Mucosa of descending colon (tissue), 3 donors: ENCODE data around the gene RALGPS1. TPM values are rescaled to one million over a fixed set of nuclear protein-coding genes. Genes with fewer than 3 reads are reported as not detected.

Source experiments
- ATAC-seq: fragments of 200-7000 bp; cut with Tn5 transposase; one replicate; pipeline ENCODE4 v1.9.1; 2020; ENCODE audit warnings: mild to moderate bottlenecking, moderate library complexity
- DNase-seq, 3 donors: peaks; one replicate each; pipeline ENCODE4 v3.0.0-alpha.2; 2020
- H3K36me3 ChIP-seq: fragments of 200-600 bp; one replicate; pipeline ENCODE4 v1.8.0; 2021; ENCODE audit warnings: low read depth, mild to moderate bottlenecking
- H3K4me1 ChIP-seq: fragments of 200-600 bp; one replicate; pipeline ENCODE4 v1.8.0; 2021; ENCODE audit warnings: low read depth, mild to moderate bottlenecking
- H3K4me3 ChIP-seq: fragments of 200-600 bp; one replicate; pipeline ENCODE4 v1.8.0; 2021; ENCODE audit warnings: mild to moderate bottlenecking
- H3K9me3 ChIP-seq: fragments of 200-600 bp; one replicate; pipeline ENCODE4 v1.8.0; 2021; ENCODE audit warnings: mild to moderate bottlenecking
- intact Hi-C, 2 donors: fragments of 100-400 bp; cut with DNase I in 1 of 2; cut with micrococcal nuclease in 1 of 2; formaldehyde crosslinking; loops; one replicate each; pipeline versions ENCODE4 v1.11.0 to v1.11.1; 2022; cut with DNase I, micrococcal nuclease
- total RNA-seq, 3 donors: library from RNA; stranded (reverse); fragmentation: NEBNext Ultra II Directional in 2 of 3; extraction: Animal tissue kit (Norgen Biotek cat#: 25700) in 2 of 3; gene quantifications; one replicate each; pipeline versions ENCODE4 v1.2.1 to v1.2.4, GENCODE V29; 2021 to 2023
- TF ChIP-seq, protein P1 (sequence below): fragments of 200-600 bp; IDR thresholded peaks from one replicate; pipeline ENCODE4 v1.8.0; 2022; ENCODE audit warnings: antibody characterized with exemption, mild to moderate bottlenecking
- donor health status: DM: no; HTN: no; CAD: no; lungs with moderate emphysema.
- donor health status: DM: no; HTN: no; CAD: no.
- donor health status: DM: no; HTN: yes; CAD: no.

The RALGPS1 gene
- total RNA-seq, 3 donors from 2014 or later = 31.3 to 55.4 (median 32.1) TPM

DNA sequence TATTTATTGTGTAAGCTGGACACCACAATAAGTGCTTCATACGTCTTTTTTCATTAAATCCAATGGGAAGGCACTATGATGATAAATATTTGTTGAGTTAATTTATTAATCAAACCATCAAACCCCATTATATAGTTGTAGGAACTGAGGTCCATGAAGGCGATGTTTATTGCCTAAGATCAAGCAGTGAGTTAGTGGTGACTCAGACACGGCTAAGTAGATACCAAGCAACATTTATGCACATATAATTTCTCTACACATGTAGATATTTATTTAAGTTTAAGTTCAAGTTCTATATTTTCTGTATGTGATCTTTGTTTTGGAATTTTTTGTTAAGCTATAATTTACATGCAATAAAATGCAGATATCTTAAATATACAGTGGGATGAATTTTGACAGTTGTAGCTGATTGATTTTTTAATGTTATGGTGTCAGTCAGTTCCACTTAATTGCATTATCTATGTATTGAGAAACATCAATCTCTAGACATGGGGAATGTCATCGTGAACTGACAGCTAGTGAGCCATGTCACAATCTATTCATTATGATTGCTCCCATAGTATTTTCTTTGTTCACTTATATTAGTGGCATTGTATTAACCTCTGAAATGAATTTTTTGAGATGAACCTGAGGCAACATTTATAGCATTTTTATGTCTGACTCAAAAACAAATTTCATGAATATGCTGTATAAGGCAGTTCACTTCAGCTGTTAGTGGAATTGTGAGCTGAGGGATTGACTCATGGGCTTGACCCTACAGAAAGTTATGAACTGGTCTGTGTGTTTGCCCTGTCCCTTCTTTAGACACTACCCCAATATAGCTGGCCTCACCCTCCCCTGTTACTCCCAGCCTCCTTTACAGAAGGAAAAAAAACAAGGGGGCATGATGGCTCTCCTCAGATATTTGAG is 338.1 kb downstream of the RALGPS1 start:
- ATAC-seq (no peak), DNase-seq (no peak)
- no peaks in the 10 kb centered on the region for H3K9me3 ChIP-seq
- TF ChIP-seq, protein P1, sequence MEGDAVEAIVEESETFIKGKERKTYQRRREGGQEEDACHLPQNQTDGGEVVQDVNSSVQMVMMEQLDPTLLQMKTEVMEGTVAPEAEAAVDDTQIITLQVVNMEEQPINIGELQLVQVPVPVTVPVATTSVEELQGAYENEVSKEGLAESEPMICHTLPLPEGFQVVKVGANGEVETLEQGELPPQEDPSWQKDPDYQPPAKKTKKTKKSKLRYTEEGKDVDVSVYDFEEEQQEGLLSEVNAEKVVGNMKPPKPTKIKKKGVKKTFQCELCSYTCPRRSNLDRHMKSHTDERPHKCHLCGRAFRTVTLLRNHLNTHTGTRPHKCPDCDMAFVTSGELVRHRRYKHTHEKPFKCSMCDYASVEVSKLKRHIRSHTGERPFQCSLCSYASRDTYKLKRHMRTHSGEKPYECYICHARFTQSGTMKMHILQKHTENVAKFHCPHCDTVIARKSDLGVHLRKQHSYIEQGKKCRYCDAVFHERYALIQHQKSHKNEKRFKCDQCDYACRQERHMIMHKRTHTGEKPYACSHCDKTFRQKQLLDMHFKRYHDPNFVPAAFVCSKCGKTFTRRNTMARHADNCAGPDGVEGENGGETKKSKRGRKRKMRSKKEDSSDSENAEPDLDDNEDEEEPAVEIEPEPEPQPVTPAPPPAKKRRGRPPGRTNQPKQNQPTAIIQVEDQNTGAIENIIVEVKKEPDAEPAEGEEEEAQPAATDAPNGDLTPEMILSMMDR = no peak
- intact Hi-C loops = no loop called here
- H3K4me3 ChIP-seq = no peak overlapping the region
- H3K36me3 ChIP-seq = no peaks in the 10 kb centered on the region
- no peaks in the 10 kb centered on the region for H3K4me1 ChIP-seq

DNA sequence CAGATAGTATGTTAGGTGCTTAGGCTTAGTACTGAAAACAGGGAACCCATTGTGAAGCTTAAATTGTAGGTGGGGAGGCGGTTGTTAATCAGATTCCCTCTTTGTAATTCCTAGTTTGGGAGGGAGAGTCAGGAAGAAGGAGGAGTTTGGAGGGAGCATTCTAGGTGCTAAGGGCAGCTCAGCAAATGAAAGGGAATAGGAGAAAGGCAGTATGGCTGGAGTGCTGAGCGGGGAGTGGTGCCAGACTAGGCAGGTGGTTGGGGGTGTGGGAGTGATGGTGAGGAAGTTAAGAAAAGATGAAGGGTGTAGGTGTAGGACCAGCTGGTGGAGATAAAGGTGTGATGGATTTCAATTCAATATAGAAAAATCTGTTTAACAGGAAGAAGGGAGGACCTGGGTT is 338.9 kb downstream of the RALGPS1 start:
- Histone ChIP-seq H3K9me3 (no peaks in the 10 kb centered on the region), H3K36me3 (no peaks in the 10 kb centered on the region), H3K4me3 (no peak overlapping the region), H3K4me1 (no peaks in the 10 kb centered on the region)
- intact Hi-C loops = no loop called here
- TF ChIP-seq, protein P1 = no peak
- ATAC-seq (no peak), DNase-seq (no peak)

DNA sequence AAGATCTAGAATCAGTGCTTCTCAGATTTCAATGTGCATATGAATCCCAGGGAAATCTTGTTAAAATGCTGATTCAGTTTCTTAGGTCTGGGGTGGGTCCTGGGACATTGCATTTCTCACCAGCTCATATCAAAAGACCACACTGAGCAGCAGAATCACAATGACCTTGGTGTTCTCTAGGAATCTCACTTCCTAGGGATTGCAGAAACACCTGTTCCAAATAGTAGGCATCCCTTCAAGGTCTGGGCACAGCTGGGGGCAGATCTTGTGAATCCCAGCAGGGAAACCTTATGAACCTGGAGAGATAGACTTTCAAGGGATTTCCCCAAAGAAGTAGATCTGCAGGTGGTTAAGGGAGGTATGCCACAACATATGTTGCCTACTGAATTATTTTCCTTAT is 341.1 kb downstream of the RALGPS1 start:
- Histone ChIP-seq H3K4me3 (no peak overlapping the region), H3K9me3 (no peaks in the 10 kb centered on the region), H3K36me3 (no peaks in the 10 kb centered on the region), H3K4me1 (no peaks in the 10 kb centered on the region)
- TF ChIP-seq, protein P1 = no peak
- ATAC-seq (no peak), DNase-seq (no peak)
- intact Hi-C loops = no loop called here

DNA sequence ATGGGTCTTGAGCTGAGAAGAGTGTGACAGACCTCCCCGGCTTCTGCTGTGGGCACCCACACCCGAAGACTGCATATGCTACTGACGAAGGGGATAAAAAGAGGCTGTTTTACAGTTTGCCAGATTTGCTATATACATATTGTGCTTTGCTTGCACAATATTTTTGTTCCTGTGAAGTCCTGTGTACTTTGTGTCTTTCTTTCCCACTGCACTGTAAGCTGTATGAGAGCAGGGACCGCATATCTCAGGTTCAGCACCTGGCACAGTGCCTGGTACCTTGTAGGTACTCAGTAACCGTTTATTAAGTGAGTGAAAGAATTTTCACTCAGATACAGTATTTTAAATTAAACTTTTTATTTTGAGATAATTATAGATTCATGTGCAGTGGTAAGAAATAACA is 341.7 kb downstream of the RALGPS1 start:
- ATAC-seq = no peak
- intact Hi-C loops = no loop called here
- Histone ChIP-seq H3K36me3 (no peaks in the 10 kb centered on the region), H3K9me3 (no peaks in the 10 kb centered on the region), H3K4me3 (no peak overlapping the region), H3K4me1 (no peaks in the 10 kb centered on the region)
- DNase-seq = no peak
- TF ChIP-seq, protein P1 = no peak

DNA sequence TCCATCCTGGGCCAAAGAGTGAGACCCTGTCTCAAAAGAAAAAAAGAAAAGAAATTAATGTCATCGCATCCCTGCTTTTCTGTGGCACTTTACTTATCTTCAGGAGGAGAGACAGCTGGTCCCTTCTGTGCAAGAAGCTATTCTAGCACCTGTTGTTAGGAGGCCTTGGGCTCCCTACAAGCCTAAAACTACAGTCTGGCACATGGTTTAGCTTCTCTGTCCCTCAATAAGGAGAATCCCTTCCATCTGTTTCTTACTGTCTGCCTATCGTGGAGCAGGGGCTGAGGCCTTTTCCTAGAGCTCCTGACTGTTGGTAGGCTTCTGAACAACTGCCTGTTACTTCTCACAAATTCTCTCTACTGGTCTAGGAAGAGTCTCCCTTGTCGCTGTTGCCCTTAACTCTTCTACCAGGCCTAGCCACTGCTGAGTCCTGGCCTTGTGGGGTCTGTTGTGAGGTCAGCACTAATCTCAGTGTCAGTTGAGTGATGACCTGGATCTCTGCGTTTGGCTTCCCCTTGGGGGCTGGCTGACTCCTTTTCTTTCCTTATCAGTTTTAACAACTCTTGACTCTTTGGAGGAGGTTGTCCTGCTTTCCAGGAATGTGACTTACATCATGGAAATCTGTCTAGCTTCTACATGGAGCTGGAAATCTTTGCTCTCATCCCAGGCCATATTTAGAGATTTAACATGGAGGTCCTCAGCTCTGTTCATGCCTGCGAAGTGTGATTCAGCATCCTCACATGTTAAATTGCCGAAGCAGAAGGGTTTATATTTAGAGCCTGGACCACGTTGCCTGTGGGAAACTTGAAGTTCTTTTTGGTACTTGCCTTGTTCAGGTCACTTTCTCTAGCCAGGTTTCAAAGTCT is 344.3 kb downstream of the RALGPS1 start:
- H3K36me3 ChIP-seq = no peaks in the 10 kb centered on the region
- H3K4me3 ChIP-seq = no peak overlapping the region
- no peak for ATAC-seq
- H3K9me3 ChIP-seq = no peaks in the 10 kb centered on the region
- DNase-seq = no peak
- intact Hi-C loops = no loop called here
- no peaks in the 10 kb centered on the region for H3K4me1 ChIP-seq
- TF ChIP-seq, protein P1 = no peak
